Loucy (cell line): ENCODE results near the gene RBM26.

Experiments used
- CTCF ChIP-seq: fragments of 200-600 bp; sonication (generic); conservative IDR thresholded peaks from 2 replicates; pipeline ENCODE4 v1.5.1; 2014; ENCODE audit warnings: mild to moderate bottlenecking, antibody characterized with exemption, low read length
- EZH2phosphoT487 ChIP-seq: fragments of 200-600 bp; IDR thresholded peaks from 2 replicates; pipeline ENCODE4 v1.6.1; 2018; ENCODE audit warnings: antibody characterized with exemption, mild to moderate bottlenecking, moderate library complexity, borderline replicate concordance

- TF ChIP-seq CTCF (no peak), EZH2phosphoT487 (no peak)
Observed at GRCh38 chr13:79311386-79311785, 94.7 kb downstream of the RBM26 start.
